GM12874 (cell line): Measurements from ENCODE around the gene ARRDC4.

ENCODE experiments used
- CTCF ChIP-seq: IDR thresholded peaks from 2 replicates; pipeline ENCODE4 v1.5.1; 2011; ENCODE audit warnings: low read depth, mild to moderate bottlenecking, control low read depth, low read length, moderate library complexity; ENCODE audit not compliant: insufficient read depth

ARRDC4 gene

GRCh38 chr15:97933589-97933988 is 26.9 kb upstream of the ARRDC4 start:
- TF ChIP-seq CTCF = no peak

GRCh38 chr15:97940993-97941392 is 19.5 kb upstream of the ARRDC4 start:
- no peak for TF ChIP-seq CTCF

- no peak for TF ChIP-seq CTCF
Measured at GRCh38 chr15:97941572-97941971, 18.9 kb upstream of the ARRDC4 start.

- no peak for TF ChIP-seq CTCF
Measured at GRCh38 chr15:97944724-97945123, 15.8 kb upstream of the ARRDC4 start.

GRCh38 chr15:97947465-97948260 is 12.8 kb upstream of the ARRDC4 start:
- TF ChIP-seq CTCF = no peak

- TF ChIP-seq CTCF = no peak
Measured at GRCh38 chr15:97953254-97953653, 7.2 kb upstream of the ARRDC4 start.

GRCh38 chr15:97953748-97954147 is 6.8 kb upstream of the ARRDC4 start:
- TF ChIP-seq CTCF = no peak
